ENCODE measurements around the gene NUFIP2.

Gene NUFIP2

DNA sequence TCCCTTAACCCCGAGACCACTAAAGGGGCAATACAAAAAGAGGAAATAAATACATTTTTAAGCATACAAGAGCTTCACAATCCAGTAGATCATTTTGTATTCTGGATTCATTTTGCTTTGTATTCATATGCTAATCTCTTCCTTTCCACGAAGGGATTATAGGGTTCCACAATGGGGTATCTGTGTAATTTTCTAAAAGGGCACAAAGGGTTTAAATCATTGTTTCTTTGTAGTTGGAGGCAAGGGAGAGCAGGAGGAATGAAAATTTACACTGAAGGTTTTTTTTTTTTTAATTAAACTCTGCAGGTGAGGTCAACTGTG is 592 bp upstream of the NUFIP2 start:
- CTCF ChIA-PET, result interaction anchor here (0.6 to 0.9 kb wide), 3 partner anchors 145 to 248 kb away, joined by 3 read pairs; no protein-coding TSS in a partner anchor
- no peak for DNase-seq (ENCODE audit: low spot score)
- POLR2A ChIA-PET (ENCODE audit: low non-redundant PET), result interaction anchor here (0.6 to 1.3 kb wide), 3 partner anchors 9 to 151 kb away, joined by 3 to 16 read pairs (median 3); no protein-coding TSS in a partner anchor
- peak overlapping the region; percentile 98 for H3K27ac ChIP-seq
- TF ChIP-seq, protein P1, sequence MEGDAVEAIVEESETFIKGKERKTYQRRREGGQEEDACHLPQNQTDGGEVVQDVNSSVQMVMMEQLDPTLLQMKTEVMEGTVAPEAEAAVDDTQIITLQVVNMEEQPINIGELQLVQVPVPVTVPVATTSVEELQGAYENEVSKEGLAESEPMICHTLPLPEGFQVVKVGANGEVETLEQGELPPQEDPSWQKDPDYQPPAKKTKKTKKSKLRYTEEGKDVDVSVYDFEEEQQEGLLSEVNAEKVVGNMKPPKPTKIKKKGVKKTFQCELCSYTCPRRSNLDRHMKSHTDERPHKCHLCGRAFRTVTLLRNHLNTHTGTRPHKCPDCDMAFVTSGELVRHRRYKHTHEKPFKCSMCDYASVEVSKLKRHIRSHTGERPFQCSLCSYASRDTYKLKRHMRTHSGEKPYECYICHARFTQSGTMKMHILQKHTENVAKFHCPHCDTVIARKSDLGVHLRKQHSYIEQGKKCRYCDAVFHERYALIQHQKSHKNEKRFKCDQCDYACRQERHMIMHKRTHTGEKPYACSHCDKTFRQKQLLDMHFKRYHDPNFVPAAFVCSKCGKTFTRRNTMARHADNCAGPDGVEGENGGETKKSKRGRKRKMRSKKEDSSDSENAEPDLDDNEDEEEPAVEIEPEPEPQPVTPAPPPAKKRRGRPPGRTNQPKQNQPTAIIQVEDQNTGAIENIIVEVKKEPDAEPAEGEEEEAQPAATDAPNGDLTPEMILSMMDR (conservative IDR thresholded peaks at IDR 0.05; ENCODE audit: low read depth), result no peak

DNA sequence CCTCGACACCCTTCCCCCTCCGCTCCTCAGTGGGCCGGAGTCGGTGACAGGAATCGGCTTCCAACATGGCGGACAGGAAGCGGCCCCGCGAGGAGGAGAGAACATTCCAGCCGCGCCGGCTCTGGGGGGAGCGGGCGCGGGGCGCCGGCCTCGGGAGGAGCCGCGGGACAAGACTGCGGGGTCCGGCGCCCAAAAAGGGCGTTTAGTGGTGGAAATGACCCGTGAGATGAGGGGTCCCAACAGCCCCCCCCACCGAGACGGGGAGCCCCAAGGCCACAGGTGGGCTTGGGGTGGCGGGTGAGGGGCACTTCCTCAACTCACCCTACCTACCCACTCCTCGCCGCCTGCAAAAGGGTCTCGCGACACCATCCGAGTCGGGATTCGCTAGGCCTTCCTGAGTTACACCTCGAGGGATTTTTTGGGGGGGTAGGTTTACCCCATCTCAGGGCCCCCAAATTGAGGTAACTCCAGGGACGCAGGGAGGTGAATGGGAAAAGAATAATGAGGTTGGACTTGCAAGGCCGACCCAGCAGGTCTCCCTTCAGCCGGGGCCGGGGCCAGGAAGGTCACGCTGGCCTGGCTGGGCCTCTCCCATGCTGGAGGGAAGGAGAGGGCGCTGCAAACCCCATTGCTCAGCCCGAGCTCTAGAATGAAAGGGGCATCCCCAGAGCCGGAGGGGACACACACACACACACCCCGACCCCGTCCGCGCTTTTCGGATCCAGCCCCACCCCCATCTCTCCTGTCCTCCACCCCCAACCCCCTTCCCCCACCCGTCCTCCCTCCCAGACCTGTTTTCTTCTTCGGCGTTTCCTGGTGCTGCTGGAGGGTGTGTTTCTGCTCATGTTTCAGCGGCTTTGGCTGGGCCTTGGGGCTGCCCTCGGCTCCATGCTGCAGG is 707 bp downstream of the NUFIP2 start:
- TF ChIP-seq, protein P1 (conservative IDR thresholded peaks at IDR 0.05; ENCODE audit: low read depth), result no peak
- ChIA-PET POLR2A (ENCODE audit: low non-redundant PET) (interaction anchor here (0.6 to 1.3 kb wide), 7 partner anchors 11 to 263 kb away, joined by 3 to 15 read pairs (median 5); no protein-coding TSS in a partner anchor), CTCF (interaction anchor here (0.5 to 3.1 kb wide), 4 partner anchors 76 to 823 kb away, joined by 3 to 22 read pairs (median 4); no protein-coding TSS in a partner anchor)
- peak overlapping the region; percentile 98 for H3K27ac ChIP-seq
- peak; percentile 68 for DNase-seq (ENCODE audit: low spot score)

DNA sequence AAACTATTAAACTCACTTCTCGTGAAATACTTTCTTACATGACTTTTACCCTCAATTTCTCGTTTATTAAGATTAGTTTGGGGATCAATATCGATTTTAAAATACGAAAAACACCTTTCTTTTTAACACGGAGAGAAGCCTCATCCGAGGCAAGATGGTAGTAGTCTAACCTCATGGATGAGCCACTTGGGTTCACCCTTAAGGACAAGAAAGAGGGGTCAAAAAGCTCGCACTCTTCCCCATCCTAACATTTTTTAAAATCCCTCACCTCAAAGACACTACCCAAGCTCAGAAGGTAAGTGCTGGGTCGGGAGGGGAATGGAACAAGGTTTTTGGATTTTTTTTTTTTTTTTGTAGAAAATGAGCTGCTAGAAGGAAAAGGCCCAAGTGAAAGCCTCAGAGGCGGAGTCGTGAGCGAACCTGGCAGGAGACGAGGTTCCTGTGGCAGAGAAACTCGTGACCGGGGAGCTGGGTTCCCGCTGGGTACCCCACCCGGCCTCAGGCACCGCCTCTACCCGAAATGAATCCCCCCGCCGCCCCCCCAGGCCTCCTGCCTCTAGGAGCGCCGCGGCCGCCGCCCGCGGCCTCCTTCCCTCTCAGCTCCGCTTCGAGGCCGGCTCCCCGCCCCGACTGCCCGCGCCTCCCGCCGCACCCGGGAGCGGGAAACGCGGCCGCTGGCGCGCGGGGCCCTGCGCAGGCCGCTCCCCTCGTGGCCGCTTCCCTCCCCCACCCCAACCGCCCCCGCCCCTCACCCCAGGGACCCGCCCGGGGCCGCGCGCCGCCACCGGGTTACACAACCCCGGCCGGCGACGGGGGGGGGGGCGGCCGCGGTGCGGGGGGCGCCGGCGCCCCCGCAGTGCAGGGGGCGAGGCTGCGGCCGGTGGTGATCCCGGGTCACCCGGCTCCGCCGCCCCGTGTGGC is 1.6 kb downstream of the NUFIP2 start:
- TF ChIP-seq, protein P1 (conservative IDR thresholded peaks at IDR 0.05; ENCODE audit: low read depth), result no peak
- ChIA-PET CTCF (interaction anchor here (0.6 to 3.1 kb wide), 6 partner anchors 27 to 479 kb away, joined by 3 to 22 read pairs (median 3); no protein-coding TSS in a partner anchor), POLR2A (ENCODE audit: low non-redundant PET) (interaction anchor here (0.6 to 0.7 kb wide), 7 partner anchors 16 to 264 kb away, joined by 3 to 15 read pairs (median 6); no protein-coding TSS in a partner anchor)
- H3K27ac ChIP-seq, result peak overlapping the region; percentile 98
- peak; percentile 47 for DNase-seq (ENCODE audit: low spot score)

DNA sequence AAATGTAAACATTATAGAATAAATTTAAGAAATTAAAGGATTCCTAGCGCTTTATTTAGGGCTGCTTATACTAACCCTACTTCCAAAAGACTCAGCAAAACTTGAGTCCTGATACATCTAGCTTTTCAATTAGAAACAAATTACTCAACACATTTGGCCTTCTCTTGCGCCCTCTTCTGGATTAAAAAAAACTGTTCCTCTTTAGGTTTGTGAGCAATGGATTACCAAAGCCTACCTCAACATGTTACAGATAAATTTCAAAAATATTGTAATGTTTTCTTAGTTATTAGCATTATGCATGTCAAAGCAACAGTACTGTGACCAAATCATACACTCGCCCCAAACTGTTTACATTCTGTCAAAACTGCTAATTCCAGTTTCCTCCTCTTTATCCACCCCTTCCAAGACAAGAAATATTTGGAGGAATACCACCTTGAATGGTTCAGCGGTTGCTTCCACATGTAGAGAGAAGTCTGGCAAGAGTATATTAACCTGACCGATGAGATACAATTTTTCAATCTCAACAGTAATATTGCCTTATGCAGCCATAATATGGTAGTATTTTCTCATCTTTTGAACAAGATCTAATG is 2.7 kb downstream of the NUFIP2 start:
- TF ChIP-seq, protein P1 (conservative IDR thresholded peaks at IDR 0.05; ENCODE audit: low read depth), result peak; percentile 74
- CTCF ChIA-PET, result interaction anchor here (0.6 to 3.1 kb wide), 11 partner anchors 18 to 421 kb away, joined by 3 to 22 read pairs (median 3); no protein-coding TSS in a partner anchor
- peak; percentile 29 for DNase-seq (ENCODE audit: low spot score)
- H3K27ac ChIP-seq, result no peak overlapping the region
- POLR2A ChIA-PET (ENCODE audit: low non-redundant PET), result no interaction called here

DNA sequence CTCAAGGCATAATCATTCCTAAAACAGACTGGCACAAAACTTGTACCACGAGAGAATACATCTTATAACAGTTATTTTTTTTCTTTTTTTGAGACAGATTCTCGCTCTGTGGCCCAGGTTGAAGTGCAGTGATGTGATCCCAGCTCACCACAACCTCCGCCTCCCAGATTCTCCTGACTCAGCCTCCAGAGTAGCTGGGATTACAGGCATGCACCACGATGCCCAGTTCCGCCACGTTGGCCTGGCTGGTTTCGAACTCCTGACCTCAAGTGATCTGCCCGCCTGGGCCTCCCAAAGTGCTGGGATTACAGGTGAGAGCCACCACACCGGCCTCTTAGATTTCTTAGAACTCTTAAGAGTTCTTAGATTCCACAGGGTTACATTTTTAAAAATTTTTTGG is 4.1 kb downstream of the NUFIP2 start:
- TF ChIP-seq, protein P1 (conservative IDR thresholded peaks at IDR 0.05; ENCODE audit: low read depth), result no peak
- POLR2A ChIA-PET (ENCODE audit: low non-redundant PET), result no interaction called here
- DNase-seq (ENCODE audit: low spot score), result no peak
- CTCF ChIA-PET, result interaction anchor here (0.6 to 3.1 kb wide), 4 partner anchors 141 to 531 kb away, joined by 3 to 22 read pairs (median 7); no protein-coding TSS in a partner anchor
- H3K27ac ChIP-seq, result peak overlapping the region; percentile 37; the same call in 1 of the 2 replicates

Data from RWPE1 (cell line).